ENCODE data around the gene EPM2AIP1.
"Not testable (repeated sequence)": the region's sequence is repeated elsewhere in the genome, so short reads cannot be mapped to it uniquely, and the experiment has no call there.

Gene EPM2AIP1

DNA sequence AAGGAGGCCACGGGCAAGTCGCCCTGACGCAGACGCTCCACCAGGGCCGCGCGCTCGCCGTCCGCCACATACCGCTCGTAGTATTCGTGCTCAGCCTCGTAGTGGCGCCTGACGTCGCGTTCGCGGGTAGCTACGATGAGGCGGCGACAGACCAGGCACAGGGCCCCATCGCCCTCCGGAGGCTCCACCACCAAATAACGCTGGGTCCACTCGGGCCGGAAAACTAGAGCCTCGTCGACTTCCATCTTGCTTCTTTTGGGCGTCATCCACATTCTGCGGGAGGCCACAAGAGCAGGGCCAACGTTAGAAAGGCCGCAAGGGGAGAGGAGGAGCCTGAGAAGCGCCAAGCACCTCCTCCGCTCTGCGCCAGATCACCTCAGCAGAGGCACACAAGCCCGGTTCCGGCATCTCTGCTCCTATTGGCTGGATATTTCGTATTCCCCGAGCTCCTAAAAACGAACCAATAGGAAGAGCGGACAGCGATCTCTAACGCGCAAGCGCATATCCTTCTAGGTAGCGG is at the start of gene EPM2AIP1:
Gene EPM2AIP1 (minus strand): TSS at position 326 of the 520 bp plus-strand sequence. CDS start 54 bp downstream, at position 272.
- DNase-seq: no peak

DNA sequence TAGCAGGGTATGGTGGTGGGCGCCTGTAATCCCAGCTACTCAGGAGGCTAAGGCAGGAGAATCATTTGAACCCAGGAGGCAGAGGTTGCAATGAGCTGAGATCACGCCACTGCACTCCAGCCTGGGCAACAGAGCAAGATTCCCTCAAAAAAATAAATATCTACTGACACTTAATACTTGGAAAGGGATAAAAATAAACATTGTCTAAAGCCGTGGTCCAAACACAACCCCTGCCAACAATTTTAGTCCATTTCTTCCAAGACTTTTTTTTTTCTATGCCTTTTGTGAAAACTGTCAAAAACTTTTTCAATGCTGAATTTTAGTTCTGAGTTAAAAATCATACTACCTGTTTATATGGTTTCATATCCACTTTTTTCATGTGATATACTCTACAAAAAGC is 49.8 kb upstream of the EPM2AIP1 start:
- DNase-seq: not testable (repeated sequence)

DNA sequence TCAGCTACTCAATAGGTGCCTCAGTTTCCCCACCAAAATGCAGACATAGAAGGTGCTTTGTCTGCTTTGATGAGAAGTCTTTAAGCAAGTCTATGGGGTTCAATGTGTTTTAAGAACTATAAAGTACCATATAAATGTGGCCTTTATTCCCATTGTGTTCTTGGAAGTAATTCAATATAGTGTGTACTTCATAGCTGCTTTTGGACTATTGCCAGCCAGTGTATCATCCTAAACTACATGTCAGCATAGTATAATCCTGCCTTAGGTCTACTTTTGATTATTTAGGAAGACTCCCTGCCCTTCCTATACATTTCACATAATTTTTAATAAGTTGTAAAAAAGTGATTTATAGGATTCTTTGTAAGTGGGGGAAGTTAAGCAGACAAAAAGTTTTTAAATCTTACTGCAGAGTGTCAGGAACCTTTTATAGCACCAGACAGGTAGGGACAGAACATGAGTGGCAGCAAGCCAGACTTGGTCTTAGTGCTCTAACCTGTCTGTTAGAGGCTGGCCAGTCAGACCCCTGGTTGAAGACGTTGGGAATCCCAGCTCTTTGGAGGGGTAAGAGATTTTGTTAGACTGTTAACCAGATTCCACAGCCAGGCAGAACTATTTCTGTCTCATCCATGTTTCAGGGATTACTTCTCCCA is 48.7 kb upstream of the EPM2AIP1 start:
- DNase-seq: no peak

DNA sequence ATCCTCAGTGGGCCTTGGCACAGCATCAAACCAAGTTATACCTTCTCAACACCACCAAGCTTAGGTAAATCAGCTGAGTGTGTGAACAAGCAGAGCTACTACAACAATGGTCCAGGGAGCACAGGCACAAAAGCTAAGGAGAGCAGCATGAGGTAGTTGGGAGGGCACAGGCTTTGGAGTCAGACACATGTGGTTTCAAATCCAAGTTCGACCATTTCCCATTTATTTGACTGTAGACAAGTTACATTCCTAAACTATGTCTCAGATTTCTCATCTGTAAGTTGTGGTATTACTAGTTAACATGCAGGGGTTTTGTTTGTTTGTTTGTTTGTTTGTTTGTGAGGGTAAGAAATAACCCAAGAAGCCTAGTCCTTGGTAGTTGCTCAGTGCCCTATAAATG is 47.3 kb upstream of the EPM2AIP1 start:
- DNase-seq: no peak

GRCh38 chr3:37039161-37039846 is 46.4 kb upstream of the EPM2AIP1 start:
- no peak for DNase-seq

DNA sequence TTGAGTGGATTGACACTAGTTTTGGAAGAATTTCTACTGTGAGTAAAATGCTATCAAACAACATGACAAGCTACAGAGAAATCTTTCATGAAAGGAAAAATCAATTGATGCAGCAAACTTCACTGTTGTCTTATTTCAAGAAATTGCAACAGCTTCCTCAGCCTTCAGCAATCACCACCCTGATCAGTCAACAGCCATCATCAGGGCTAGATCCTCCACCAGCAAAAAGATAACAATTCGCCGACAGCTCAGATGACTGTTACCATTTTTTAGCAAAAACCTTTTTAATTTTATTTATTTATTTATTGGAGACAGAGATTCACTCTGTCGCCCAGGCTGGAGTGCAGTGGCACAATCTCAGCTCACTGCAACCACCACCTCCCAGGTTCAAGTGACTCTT is 44.4 kb upstream of the EPM2AIP1 start:
- DNase-seq: no peak

- no peak for DNase-seq
These were observed 40.0 kb upstream of the EPM2AIP1 start for GRCh38 chr3:37032961-37033360.

- DNase-seq: no peak
These were observed 38.3 kb upstream of the EPM2AIP1 start for GRCh38 chr3:37031096-37031682.

DNA sequence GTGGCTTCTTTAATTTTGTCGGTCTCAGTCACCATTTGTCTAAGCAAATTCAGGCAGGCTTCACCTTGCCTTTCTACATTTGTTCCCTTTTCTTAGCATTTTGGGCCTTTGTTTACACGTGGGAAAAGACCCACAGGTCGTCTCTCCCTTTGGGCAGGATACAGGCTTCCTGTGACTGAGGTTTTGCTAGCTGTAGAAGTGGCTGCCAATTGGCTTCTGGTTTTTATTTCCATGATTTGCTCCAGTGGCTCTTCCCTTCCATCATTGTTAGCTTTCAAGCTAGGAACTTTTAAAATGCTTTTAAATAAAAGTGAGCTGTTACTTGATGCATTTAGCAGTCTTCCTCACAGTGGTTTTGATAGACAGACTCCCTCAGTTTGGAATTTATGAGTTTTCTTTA is 37.7 kb upstream of the EPM2AIP1 start:
- DNase-seq: no peak

- DNase-seq: no peak
These were observed 36.7 kb upstream of the EPM2AIP1 start for GRCh38 chr3:37029516-37030163.

- DNase-seq: no peak
These were observed 36.2 kb upstream of the EPM2AIP1 start for GRCh38 chr3:37029111-37029510.

GRCh38 chr3:37028329-37028728 is 35.4 kb upstream of the EPM2AIP1 start:
- DNase-seq: peak; percentile 46

GRCh38 chr3:37026851-37027250 is 33.9 kb upstream of the EPM2AIP1 start:
- DNase-seq: no peak

DNA sequence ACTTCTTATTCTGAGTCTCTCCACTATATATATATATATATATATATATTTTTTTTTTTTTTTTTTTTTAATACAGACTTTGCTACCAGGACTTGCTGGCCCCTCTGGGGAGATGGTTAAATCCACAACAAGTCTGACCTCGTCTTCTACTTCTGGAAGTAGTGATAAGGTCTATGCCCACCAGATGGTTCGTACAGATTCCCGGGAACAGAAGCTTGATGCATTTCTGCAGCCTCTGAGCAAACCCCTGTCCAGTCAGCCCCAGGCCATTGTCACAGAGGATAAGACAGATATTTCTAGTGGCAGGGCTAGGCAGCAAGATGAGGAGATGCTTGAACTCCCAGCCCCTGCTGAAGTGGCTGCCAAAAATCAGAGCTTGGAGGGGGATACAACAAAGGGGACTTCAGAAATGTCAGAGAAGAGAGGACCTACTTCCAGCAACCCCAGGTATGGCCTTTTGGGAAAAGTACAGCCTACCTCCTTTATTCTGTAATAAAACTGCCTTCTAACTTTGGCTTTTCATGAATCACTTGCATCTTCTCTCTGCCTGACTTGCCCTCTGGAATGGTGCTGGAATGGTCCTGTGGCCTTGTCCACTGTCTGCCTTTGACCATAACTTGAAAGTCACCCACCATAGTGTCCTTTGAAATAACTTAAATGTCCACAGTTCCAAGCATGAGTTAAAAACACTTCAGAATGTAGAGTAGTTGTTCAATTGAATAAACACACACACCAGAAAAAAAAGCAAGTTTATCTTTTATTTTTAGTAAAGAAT is 32.8 kb upstream of the EPM2AIP1 start:
- DNase-seq: no peak

DNA sequence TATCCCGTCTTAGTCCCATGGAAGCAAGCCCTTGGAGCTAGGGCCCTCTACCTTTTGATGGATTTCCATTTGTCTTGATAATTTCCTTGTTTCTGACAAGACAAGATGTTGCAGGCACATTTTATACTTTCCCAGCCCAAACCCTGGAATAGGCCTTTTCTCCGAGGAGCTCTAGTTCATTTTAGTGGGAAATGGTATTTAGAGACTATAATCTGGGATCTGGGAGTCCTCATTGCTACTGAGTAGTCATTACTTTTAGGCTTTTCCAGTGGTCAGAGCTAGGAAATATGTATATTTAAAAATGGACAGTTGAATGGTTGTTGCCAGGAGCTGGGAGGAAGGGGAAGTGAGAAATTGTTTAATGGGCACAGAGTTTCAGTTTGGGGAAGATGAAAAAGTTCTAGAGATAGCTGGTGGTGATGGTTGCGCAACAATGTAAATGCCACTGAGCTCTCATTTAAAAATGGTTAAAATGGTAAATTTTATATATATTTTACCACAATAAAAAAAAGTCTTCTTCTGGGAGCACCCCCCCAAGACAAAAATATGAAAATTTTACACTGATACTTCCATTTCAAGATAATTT is 32.0 kb upstream of the EPM2AIP1 start:
- no peak for DNase-seq

DNA sequence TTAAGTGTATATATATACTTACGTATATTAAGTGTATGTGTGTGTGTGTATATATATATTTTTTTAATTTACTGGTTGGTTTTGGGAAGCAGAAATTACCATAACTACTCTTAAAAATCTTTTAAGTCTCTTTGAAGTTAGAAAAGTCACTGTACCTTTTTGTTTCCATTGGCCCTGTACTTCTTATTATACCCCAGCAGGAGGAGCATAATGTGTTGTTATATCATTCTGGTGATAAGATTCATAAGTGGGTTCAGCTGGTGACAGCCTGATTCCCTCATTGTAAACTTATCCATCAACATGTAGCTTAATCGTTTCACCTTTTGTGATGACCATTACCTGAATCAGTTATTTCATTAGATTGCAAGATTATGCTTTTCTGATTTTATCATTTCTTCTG is 31.2 kb upstream of the EPM2AIP1 start:
- DNase-seq: peak; percentile 9

- DNase-seq: no peak
These were observed 24.8 kb upstream of the EPM2AIP1 start for GRCh38 chr3:37017683-37018082.

DNA sequence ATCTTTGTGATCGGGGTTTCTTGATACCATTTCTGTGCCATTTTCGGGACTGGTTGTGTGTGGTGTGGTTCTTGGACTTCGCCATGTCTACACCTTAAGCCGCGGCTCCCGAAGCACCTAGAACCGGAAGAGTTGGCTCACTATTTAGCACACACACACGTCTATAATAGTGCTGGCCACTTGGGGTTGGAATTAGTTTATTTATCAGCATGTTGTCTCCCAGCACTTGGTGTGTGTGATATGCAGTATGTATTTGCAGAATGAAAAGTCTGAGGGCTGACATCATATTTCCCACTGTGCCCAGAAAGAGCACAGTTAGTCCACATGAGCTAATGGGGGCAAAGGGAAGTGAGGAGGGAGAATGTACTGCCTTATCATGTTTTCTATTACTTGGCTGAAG is 24.0 kb upstream of the EPM2AIP1 start:
- no peak for DNase-seq

GRCh38 chr3:37015642-37016041 is 22.7 kb upstream of the EPM2AIP1 start:
- DNase-seq: no peak

DNA sequence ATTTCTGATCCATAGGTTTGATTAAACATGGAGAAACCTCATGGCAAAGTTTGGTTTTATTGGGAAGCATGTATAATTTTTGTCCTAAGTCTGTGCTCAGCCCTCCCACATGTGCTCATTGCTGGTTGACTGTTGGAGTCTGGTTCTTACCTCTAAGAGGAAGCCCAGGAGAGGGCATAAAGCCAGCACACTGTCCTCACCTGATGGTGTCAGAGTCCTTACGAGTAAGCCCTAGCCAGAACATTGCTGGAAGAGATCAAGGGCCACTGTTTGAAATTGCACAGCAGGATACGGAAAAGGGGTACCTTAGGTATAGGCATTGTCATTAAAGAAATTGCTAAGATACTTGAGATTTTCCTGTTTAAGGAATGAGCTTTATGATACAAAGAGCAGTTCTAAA is 21.7 kb upstream of the EPM2AIP1 start:
- DNase-seq: no peak

DNA sequence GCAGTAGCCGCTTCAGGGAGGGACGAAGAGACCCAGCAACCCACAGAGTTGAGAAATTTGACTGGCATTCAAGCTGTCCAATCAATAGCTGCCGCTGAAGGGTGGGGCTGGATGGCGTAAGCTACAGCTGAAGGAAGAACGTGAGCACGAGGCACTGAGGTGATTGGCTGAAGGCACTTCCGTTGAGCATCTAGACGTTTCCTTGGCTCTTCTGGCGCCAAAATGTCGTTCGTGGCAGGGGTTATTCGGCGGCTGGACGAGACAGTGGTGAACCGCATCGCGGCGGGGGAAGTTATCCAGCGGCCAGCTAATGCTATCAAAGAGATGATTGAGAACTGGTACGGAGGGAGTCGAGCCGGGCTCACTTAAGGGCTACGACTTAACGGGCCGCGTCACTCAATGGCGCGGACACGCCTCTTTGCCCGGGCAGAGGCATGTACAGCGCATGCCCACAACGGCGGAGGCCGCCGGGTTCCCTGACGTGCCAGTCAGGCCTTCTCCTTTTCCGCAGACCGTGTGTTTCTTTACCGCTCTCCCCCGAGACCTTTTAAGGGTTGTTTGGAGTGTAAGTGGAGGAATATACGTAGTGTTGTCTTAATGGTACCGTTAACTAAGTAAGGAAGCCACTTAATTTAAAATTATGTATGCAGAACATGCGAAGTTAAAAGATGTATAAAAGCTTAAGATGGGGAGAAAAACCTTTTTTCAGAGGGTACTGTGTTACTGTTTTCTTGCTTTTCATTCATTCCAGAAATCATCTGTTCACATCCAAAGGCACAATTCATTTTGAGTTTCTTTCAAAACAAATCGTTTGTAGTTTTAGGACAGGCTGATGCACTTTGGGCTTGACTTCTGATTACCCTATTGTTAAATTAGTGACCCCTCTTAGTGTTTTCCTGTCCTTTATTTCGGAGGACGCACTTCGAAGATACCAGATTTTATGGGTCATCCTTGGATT is 674 bp upstream of the EPM2AIP1 start, which contains the start of gene MLH1:
Gene MLH1 (plus strand): TSS at position 193 of the 958 bp plus-strand sequence. CDS start 30 bp downstream, at position 223.
- DNase-seq: no peak
